ENCODE results near the gene C3orf20. TPM values are rescaled to one million over a fixed set of nuclear protein-coding genes. Genes with fewer than 3 reads are reported as not detected.

C3orf20 gene
- total and polyA plus RNA-seq, 2 experiments from 2014 or later, result not detected

DNA sequence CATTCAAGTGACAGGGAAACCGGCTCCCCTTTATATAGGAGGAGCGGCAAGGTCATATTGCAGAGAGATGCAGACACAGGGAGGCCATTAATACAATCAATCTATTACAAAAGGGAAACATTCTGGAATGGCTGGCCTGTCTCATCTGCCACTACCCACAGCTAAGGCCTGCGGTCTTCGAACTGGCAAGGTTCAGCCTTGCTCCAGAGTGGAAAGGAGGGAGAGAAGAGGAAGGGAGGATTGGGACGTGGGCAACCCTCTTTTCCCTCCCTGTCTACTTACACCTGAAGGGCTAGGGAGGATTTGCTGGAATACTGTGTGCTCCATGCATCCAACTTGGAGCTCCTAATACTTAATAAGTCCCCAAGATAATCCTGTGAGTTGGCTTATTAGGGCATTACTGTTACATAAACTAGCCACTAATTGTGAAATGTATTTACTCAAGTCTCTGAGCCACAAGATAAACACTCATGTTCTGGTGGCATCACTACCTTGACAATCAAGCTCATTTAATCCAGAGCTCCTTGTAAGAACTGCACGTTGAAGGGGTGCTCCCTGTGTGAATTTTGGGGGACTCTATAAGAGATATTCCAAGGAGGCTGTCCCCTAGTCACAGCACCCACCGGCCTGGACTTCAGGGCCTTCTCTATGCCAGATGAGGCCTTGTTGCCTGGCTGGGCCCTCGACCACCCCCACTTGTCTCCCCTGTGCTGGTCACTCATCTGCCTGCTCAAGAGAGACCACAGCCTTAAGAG is 43.1 kb upstream of the C3orf20 start (continued):
- TF ChIP-seq POLR2AphosphoS5 (IDR thresholded peaks at IDR 0.05; ENCODE audit: low read depth), result no peak

DNA sequence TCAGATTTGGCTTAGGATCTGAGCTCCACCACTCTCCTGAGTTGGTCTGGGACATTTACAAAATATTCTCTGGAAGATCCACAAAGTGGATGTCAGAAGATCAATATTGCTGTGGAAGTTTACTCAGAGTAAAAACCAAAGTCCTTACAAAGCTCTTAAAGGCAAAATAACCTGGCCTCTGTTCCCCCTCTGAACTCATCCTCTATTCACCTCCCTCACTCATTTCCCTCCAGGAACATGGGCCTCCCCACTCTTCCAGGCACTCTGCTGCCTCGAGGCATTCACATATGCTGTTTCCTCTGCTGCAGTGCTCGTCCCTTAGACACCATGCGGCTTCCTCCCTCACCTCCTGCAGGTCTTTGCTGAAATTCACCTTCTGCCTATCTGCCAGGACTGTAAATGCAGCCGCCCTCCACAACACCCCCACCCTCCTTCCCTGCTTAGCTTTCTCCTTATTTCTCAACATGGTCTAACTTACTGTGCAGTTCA is 42.5 kb upstream of the C3orf20 start:
- no peaks in the 10 kb centered on the region for H4K20me1 ChIP-seq (replicated peaks; ENCODE audit: insufficient read depth)
- H3K4me1 ChIP-seq (ENCODE audit: insufficient read depth), result no peaks in the 10 kb centered on the region
- H3K36me3 Mint-ChIP-seq (ENCODE audit: low read depth), result no peaks in the 10 kb centered on the region
- no peak overlapping the region for H3K4me3 ChIP-seq
- H3K9me3 Mint-ChIP-seq, result no peaks in the 10 kb centered on the region
- no peaks in the 10 kb centered on the region for H3K27me3 ChIP-seq (ENCODE audit: insufficient read depth)
- H3K79me2 ChIP-seq (replicated peaks; ENCODE audit: insufficient read depth), result no peaks in the 10 kb centered on the region
- DNase-seq (ENCODE audit: low spot score) (no peak), ATAC-seq (peak; percentile 56)
- H3K9me2 ChIP-seq (ENCODE audit: insufficient read depth), result no peaks in the 10 kb centered on the region
- H3K4me1 Mint-ChIP-seq, result peaks cover 8% of the 10 kb centered on the region; the same call in 2 of the 3 replicates
- H3K4me3 Mint-ChIP-seq, result no peak overlapping the region
- H3K4me2 ChIP-seq, result no peak overlapping the region
- no peak overlapping the region for H3K27ac Mint-ChIP-seq
- peaks cover 4% of the 10 kb centered on the region for H3K27me3 Mint-ChIP-seq (ENCODE audit: insufficient read depth, low read depth, poor library complexity)
- no peak overlapping the region for H2AFZ ChIP-seq
- no peak for TF ChIP-seq POLR2AphosphoS5 (IDR thresholded peaks at IDR 0.05; ENCODE audit: low read depth)
- TF ChIP-seq, protein P1, sequence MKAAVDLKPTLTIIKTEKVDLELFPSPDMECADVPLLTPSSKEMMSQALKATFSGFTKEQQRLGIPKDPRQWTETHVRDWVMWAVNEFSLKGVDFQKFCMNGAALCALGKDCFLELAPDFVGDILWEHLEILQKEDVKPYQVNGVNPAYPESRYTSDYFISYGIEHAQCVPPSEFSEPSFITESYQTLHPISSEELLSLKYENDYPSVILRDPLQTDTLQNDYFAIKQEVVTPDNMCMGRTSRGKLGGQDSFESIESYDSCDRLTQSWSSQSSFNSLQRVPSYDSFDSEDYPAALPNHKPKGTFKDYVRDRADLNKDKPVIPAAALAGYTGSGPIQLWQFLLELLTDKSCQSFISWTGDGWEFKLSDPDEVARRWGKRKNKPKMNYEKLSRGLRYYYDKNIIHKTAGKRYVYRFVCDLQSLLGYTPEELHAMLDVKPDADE (IDR thresholded peaks at IDR 0.05), result no peak
- TF ChIP-seq EZH2 (IDR thresholded peaks at IDR 0.05; ENCODE audit: low read depth, unreplicated experiment), result no peak
- TF ChIP-seq, protein P2, sequence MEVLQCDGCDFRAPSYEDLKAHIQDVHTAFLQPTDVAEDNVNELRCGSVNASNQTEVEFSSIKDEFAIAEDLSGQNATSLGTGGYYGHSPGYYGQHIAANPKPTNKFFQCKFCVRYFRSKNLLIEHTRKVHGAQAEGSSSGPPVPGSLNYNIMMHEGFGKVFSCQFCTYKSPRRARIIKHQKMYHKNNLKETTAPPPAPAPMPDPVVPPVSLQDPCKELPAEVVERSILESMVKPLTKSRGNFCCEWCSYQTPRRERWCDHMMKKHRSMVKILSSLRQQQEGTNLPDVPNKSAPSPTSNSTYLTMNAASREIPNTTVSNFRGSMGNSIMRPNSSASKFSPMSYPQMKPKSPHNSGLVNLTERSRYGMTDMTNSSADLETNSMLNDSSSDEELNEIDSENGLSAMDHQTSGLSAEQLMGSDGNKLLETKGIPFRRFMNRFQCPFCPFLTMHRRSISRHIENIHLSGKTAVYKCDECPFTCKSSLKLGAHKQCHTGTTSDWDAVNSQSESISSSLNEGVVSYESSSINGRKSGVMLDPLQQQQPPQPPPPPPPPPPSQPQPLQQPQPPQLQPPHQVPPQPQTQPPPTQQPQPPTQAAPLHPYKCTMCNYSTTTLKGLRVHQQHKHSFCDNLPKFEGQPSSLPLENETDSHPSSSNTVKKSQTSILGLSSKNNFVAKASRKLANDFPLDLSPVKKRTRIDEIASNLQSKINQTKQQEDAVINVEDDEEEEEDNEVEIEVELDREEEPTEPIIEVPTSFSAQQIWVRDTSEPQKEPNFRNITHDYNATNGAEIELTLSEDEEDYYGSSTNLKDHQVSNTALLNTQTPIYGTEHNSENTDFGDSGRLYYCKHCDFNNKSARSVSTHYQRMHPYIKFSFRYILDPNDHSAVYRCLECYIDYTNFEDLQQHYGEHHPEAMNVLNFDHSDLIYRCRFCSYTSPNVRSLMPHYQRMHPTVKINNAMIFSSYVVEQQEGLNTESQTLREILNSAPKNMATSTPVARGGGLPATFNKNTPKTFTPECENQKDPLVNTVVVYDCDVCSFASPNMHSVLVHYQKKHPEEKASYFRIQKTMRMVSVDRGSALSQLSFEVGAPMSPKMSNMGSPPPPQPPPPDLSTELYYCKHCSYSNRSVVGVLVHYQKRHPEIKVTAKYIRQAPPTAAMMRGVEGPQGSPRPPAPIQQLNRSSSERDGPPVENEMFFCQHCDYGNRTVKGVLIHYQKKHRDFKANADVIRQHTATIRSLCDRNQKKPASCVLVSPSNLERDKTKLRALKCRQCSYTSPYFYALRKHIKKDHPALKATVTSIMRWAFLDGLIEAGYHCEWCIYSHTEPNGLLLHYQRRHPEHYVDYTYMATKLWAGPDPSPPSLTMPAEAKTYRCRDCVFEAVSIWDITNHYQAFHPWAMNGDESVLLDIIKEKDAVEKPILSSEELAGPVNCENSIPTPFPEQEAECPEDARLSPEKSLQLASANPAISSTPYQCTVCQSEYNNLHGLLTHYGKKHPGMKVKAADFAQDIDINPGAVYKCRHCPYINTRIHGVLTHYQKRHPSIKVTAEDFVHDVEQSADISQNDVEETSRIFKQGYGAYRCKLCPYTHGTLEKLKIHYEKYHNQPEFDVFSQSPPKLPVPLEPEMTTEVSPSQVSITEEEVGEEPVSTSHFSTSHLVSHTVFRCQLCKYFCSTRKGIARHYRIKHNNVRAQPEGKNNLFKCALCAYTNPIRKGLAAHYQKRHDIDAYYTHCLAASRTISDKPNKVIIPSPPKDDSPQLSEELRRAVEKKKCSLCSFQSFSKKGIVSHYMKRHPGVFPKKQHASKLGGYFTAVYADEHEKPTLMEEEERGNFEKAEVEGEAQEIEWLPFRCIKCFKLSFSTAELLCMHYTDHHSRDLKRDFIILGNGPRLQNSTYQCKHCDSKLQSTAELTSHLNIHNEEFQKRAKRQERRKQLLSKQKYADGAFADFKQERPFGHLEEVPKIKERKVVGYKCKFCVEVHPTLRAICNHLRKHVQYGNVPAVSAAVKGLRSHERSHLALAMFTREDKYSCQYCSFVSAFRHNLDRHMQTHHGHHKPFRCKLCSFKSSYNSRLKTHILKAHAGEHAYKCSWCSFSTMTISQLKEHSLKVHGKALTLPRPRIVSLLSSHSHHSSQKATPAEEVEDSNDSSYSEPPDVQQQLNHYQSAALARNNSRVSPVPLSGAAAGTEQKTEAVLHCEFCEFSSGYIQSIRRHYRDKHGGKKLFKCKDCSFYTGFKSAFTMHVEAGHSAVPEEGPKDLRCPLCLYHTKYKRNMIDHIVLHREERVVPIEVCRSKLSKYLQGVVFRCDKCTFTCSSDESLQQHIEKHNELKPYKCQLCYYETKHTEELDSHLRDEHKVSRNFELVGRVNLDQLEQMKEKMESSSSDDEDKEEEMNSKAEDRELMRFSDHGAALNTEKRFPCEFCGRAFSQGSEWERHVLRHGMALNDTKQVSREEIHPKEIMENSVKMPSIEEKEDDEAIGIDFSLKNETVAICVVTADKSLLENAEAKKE (CRISPR knock-in tag; IDR thresholded peaks at IDR 0.05), result no peak
- no peak for TF ChIP-seq CREB1 (CRISPR knock-in tag; IDR thresholded peaks at IDR 0.05; ENCODE audit: low read depth)
- no peaks in the 10 kb centered on the region for H3K36me3 ChIP-seq (ENCODE audit: insufficient read depth)
- H3K27ac ChIP-seq (ENCODE audit: low read depth), result no peak overlapping the region
- H3F3A ChIP-seq (replicated peaks; ENCODE audit: low read depth), result no peaks in the 10 kb centered on the region
